Nucleus accumbens (tissue), 56 donors: ENCODE results near the gene RAX2.
"Not testable (repeated sequence)": the region's sequence is repeated elsewhere in the genome, so short reads cannot be mapped to it uniquely, and the experiment has no call there.

Source experiments
- DNase-seq, 56 donors: peaks; one replicate each; lab custom pipeline; 2025; lab: John Stamatoyannopoulos, UW

RAX2 gene

GRCh38 chr19:3780786-3781304 lies 8.8 kb upstream of the RAX2 start:
- no peak for DNase-seq

- DNase-seq, result no peak
These were observed 7.1 kb upstream of the RAX2 start for GRCh38 chr19:3778899-3779723.

GRCh38 chr19:3778104-3778867 lies 6.3 kb upstream of the RAX2 start:
- DNase-seq, result no peak

- no peak for DNase-seq
These were observed 4.5 kb upstream of the RAX2 start for GRCh38 chr19:3776479-3777040.

GRCh38 chr19:3775831-3776230 lies 3.8 kb upstream of the RAX2 start:
- no peak for DNase-seq

- DNase-seq, result no peak
These were observed 3.3 kb upstream of the RAX2 start for GRCh38 chr19:3775374-3775711.

GRCh38 chr19:3774621-3775373 lies 2.8 kb upstream of the RAX2 start:
- no peak for DNase-seq

GRCh38 chr19:3773814-3774515 lies 1.9 kb upstream of the RAX2 start:
- DNase-seq, result no peak

- no peak for DNase-seq
These were observed 775 bp downstream of the RAX2 start for GRCh38 chr19:3771000-3771905.

- no peak for DNase-seq
These were observed 1.7 kb downstream of the RAX2 start for GRCh38 chr19:3770136-3770999.

- no peak for DNase-seq
These were observed 2.5 kb downstream of the RAX2 start for GRCh38 chr19:3769494-3769893.

GRCh38 chr19:3768748-3769099 lies 3.3 kb downstream of the RAX2 start:
- no peak for DNase-seq

GRCh38 chr19:3768015-3768747 lies 3.8 kb downstream of the RAX2 start:
- DNase-seq, result no peak

- no peak for DNase-seq
These were observed 5.0 kb downstream of the RAX2 start for GRCh38 chr19:3767050-3767449.

GRCh38 chr19:3766520-3766919 lies 5.5 kb downstream of the RAX2 start:
- DNase-seq, result no peak

- DNase-seq, result not testable (repeated sequence)
These were observed 6.3 kb downstream of the RAX2 start for GRCh38 chr19:3765757-3766156.

- DNase-seq, result no peak
These were observed 6.9 kb downstream of the RAX2 start for GRCh38 chr19:3765121-3765520.
